Lower lobe of right lung (tissue), 2 donors: ENCODE results near the gene KL. TPM values are rescaled to one million over a fixed set of nuclear protein-coding genes. Genes with fewer than 3 reads are reported as not detected.

Source experiments
- ATAC-seq, 2 donors: fragments of 200-7000 bp; cut with Tn5 transposase; one replicate each; pipeline ENCODE4 v1.9.1; 2020 to 2022; ENCODE audit warnings: mild to moderate bottlenecking in 2 of 2, moderate library complexity in 2 of 2
- DNase-seq: peaks from one replicate; pipeline ENCODE4 v3.0.0-alpha.2; 2020
- H3K27ac ChIP-seq: fragments of 200-600 bp; one replicate; pipeline ENCODE4 v1.8.0; 2022
- H3K27me3 ChIP-seq: fragments of 200-600 bp; one replicate; pipeline ENCODE4 v1.8.0; 2022; ENCODE audit warnings: low read depth
- H3K36me3 ChIP-seq: fragments of 200-600 bp; one replicate; pipeline ENCODE4 v1.8.0; 2022; ENCODE audit warnings: mild to moderate bottlenecking
- H3K4me1 ChIP-seq: fragments of 200-600 bp; one replicate; pipeline ENCODE4 v1.8.0; 2022
- H3K4me3 ChIP-seq: fragments of 200-600 bp; one replicate; pipeline ENCODE4 v1.8.0; 2022; ENCODE audit warnings: mild to moderate bottlenecking
- H3K9me3 ChIP-seq: fragments of 200-600 bp; one replicate; pipeline ENCODE4 v1.8.0; 2022
- CTCF ChIP-seq: fragments of 200-600 bp; IDR thresholded peaks from one replicate; pipeline ENCODE4 v1.8.0; 2022; ENCODE audit warnings: antibody characterized with exemption, mild to moderate bottlenecking
- intact Hi-C: fragments of 100-400 bp; cut with DNase I; formaldehyde crosslinking; loops from one replicate; pipeline ENCODE4 v1.11.0; 2022
- total RNA-seq: library from RNA; stranded (reverse); fragmentation: NEBNext Ultra II Directional; extraction: Animal tissue kit (Norgen Biotek cat#: 25700); gene quantifications from one replicate; pipeline ENCODE4 v1.2.1, GENCODE V29; 2021
- donor health status: DM: no; HTN: yes; CAD: no; lungs with severe emphysema.

The KL gene
- total RNA-seq, 1 donor from 2014 or later, result 14.7 TPM

DNA sequence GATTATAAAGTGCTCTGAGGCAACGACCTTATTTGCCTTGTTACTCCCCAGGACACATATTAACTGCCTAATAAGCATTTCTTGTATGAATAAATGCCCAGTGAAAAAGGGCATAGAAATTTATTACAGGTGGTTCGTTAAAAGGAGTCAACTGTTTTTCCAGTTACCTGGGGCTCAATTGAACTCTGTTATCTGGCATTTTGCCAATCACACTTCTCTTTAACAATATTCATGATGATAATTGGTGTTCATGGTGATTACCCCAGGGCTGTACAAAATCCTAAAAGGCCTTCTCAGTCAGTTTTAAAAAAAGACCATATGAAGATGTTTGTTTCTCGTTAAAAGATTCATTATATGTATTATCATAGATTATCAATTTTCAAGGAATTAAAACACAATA, 57.1 kb downstream of the KL start:
- no peaks in the 10 kb centered on the region for H3K4me1 ChIP-seq
- no peak overlapping the region for H3K4me3 ChIP-seq
- DNase-seq (no peak), ATAC-seq (no peak)
- no peaks in the 10 kb centered on the region for H3K9me3 ChIP-seq
- H3K27me3 ChIP-seq, result no peaks in the 10 kb centered on the region
- intact Hi-C loops, result no loop called here
- no peak overlapping the region for H3K27ac ChIP-seq
- H3K36me3 ChIP-seq, result no peaks in the 10 kb centered on the region
- no peak for TF ChIP-seq CTCF

GRCh38 chr13:33076001-33076992, 60.1 kb downstream of the KL start:
- Histone ChIP-seq H3K27ac (no peak overlapping the region), H3K27me3 (no peaks in the 10 kb centered on the region), H3K4me3 (no peak overlapping the region), H3K36me3 (no peaks in the 10 kb centered on the region), H3K9me3 (no peaks in the 10 kb centered on the region), H3K4me1 (peaks cover 3% of the 10 kb centered on the region)
- intact Hi-C loops, result no loop called here
- no peak for TF ChIP-seq CTCF
- ATAC-seq (no peak), DNase-seq (no peak)

DNA sequence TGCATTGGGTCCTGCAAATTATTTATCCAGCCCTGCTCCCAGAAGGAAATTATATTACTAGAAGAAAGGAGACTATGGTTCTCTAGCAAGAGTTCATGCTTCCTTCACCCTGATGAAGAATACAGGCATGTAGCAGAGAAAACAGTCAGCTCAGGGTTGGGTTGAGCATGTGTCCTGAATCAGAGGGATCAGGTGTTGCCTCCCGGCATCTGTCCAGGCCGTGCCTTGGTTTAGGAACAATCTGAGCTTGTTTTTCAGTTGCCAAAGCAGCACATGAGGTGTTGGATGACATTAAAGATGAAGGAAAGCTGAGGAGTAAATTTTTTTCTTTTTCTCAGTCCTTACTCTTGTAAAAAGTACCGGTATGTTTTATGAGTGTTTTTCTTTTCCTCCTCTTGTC, 62.0 kb downstream of the KL start:
- Histone ChIP-seq H3K4me3 (no peak overlapping the region), H3K4me1 (peaks cover 3% of the 10 kb centered on the region), H3K36me3 (no peaks in the 10 kb centered on the region), H3K9me3 (no peaks in the 10 kb centered on the region), H3K27me3 (no peaks in the 10 kb centered on the region), H3K27ac (no peak overlapping the region)
- no peak for TF ChIP-seq CTCF
- intact Hi-C loops, result no loop called here
- DNase-seq (no peak), ATAC-seq (no peak)

DNA sequence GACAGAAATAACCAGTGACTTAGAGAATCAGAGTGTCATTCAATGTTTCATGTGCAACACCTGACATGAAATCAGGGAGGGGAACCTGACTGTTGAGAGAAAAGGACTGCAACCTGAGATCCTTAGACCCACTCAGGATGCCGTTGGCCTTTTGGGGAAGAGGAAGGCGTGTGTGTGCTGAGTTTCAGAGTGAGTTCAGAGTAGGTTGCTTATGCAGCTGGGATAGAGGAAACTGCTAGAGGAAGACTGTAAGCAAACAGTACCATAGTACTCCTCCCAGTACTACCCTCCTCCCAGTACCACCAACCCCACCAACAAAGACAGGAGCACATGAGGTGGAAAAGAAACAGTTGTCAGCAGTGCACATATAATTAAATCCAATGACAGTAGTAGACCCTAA, 63.7 kb downstream of the KL start:
- no peak for ATAC-seq
- Histone ChIP-seq H3K36me3 (no peaks in the 10 kb centered on the region), H3K4me1 (peaks cover 3% of the 10 kb centered on the region), H3K4me3 (no peak overlapping the region), H3K27me3 (no peaks in the 10 kb centered on the region), H3K27ac (no peak overlapping the region), H3K9me3 (no peaks in the 10 kb centered on the region)
- no peak for DNase-seq
- TF ChIP-seq CTCF, result no peak
- intact Hi-C loops, result no loop called here

DNA sequence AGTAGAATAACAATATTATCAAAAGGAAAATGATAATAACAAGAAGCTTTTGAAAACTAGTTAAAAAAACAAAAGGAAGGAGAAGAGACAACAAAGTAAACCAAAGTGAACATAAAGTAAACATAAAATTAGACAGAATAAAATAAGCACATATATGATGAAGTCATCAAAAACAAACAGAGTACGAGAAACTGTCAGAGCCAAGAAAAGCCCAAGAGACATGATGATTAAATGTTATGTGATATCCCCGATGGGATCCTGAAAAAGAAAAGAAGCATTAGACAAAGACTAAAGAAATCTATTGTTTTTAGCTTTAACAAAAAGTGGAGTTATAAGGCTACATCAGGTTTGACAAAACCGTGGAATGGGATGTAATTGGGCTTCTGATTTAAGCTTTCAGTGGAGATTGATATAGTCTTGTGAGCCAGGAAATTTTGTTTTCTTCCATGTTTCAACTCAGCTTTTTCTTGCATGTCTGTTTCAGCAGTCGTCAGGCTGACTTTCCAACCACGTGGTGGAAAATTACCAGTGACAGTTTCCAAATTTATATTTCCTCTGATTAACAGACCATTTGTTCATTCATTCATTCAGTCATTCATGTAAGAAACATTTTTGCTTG, 64.9 kb downstream of the KL start:
- intact Hi-C loops, result no loop called here
- Histone ChIP-seq H3K4me3 (no peak overlapping the region), H3K36me3 (no peaks in the 10 kb centered on the region), H3K27ac (no peak overlapping the region), H3K9me3 (no peaks in the 10 kb centered on the region), H3K27me3 (no peaks in the 10 kb centered on the region), H3K4me1 (peaks cover 3% of the 10 kb centered on the region)
- no peak for TF ChIP-seq CTCF
- no peak for DNase-seq
- ATAC-seq, result no peak
